Stomach (tissue), 9 donors: ENCODE results near the gene MB. TPM values are rescaled to one million over a fixed set of nuclear protein-coding genes. Genes with fewer than 3 reads are reported as not detected.
A peak's percentile ranks its signal among the peaks of the same experiment; 100 is the strongest.

Source experiments
- DNase-seq, 2 donors: peaks; one replicate each; pipeline versions ENCODE4 v3.0.0 to v3.0.0-alpha.2; 2013 to 2019
- H3K27ac ChIP-seq, 5 donors: fragments of 200-600 bp in 4 of 5; sonication (generic) in 4 of 5; one replicate each; pipeline ENCODE4 v1.5.1; 2013 to 2019; ENCODE audit warnings: mild to moderate bottlenecking in 1 of 5, moderate library complexity in 1 of 5
- H3K27me3 ChIP-seq, 3 donors: fragments of 200-600 bp; sonication (generic); one replicate each; pipeline ENCODE4 v1.5.1; 2017 to 2019; ENCODE audit warnings: mixed run types in 1 of 3
- H3K36me3 ChIP-seq, 4 donors: fragments of 200-600 bp; sonication (generic); 1 replicate in 3 of 4; 2 replicates in 1 of 4; pipeline ENCODE4 v1.5.1; 2016 to 2019
- H3K4me1 ChIP-seq, 4 donors: fragments of 200-600 bp; sonication (generic); one replicate each; pipeline ENCODE4 v1.5.1; 2016 to 2019
- H3K4me3 ChIP-seq, 4 donors: fragments of 200-600 bp; sonication (generic) in 3 of 4; one replicate each; pipeline ENCODE4 v1.5.1; 2016 to 2019; ENCODE audit warnings: mild to moderate bottlenecking in 1 of 4
- H3K9me3 ChIP-seq, 4 donors: fragments of 200-600 bp; sonication (generic); one replicate each; pipeline ENCODE4 v1.5.1; 2016 to 2019
- EP300 ChIP-seq: sonication (generic); formaldehyde crosslinking; IDR thresholded peaks from one replicate; pipeline ENCODE4 v1.6.1; 2017; ENCODE audit warnings: antibody characterized with exemption
- POLR2A ChIP-seq, 4 donors: fragments of 450-650 bp; IDR thresholded peaks; one replicate each; pipeline ENCODE4 v1.6.1; 2016; ENCODE audit warnings: antibody characterized with exemption in 4 of 4, control low read depth in 2 of 4, mild to moderate bottlenecking in 1 of 4, moderate library complexity in 1 of 4
- POLR2AphosphoS5 ChIP-seq, 3 donors: sonication (generic); formaldehyde crosslinking; IDR thresholded peaks; one replicate each; pipeline ENCODE4 v1.6.1; 2016; ENCODE audit warnings: antibody characterized with exemption in 3 of 3
- WGBS, 5 donors: extraction: QIAGEN DNeasy Blood & Tissue Kit in 3 of 5; methylation state at CpG; one replicate each; pipeline versions ENCODE4 v1.1.5 to v1.1.7; 2013 to 2018; 5-methylcytosine and 5-hydroxymethylcytosine counted together
- intact Hi-C: fragments of 100-400 bp; cut with DNase I; formaldehyde crosslinking; loops from one replicate; pipeline ENCODE4 v1.15.1; 2023; ENCODE audit warnings: low total_unique reads
- polyA plus RNA-seq, 3 donors: library from polyadenylated mRNA; stranded (reverse); fragments of 200-250 nt; gene quantifications; one replicate each; pipeline ENCODE4 v1.2.3, GENCODE V29; 2013
- total RNA-seq, 5 donors: library from RNA; depleted of rRNA; stranded (reverse); fragments of >200 nt; gene quantifications; one replicate each; pipeline versions ENCODE4 v1.1.0 to v1.2.3, GENCODE V29; 2014 to 2016
- TF ChIP-seq, protein P1 (sequence below), 7 experiments: fragments of 450-650 bp in 4 of 7; fragments of 200-600 bp in 3 of 7; sonication (generic) in 3 of 7; IDR thresholded peaks; one replicate each; pipeline ENCODE4 v1.5.1; 2016 to 2019; ENCODE audit warnings: antibody characterized with exemption in 7 of 7, control low read depth in 2 of 7, mild to moderate bottlenecking in 1 of 7
- donor health status: healthy with polysubstance abuse.
- donor health status: Bipolar disorder and iron deficiency.
- donor health status: healthy.

The MB gene
- total and polyA plus RNA-seq, 8 donors = 0.87 to 29.5 (median 2.2) TPM; not detected in 3

DNA sequence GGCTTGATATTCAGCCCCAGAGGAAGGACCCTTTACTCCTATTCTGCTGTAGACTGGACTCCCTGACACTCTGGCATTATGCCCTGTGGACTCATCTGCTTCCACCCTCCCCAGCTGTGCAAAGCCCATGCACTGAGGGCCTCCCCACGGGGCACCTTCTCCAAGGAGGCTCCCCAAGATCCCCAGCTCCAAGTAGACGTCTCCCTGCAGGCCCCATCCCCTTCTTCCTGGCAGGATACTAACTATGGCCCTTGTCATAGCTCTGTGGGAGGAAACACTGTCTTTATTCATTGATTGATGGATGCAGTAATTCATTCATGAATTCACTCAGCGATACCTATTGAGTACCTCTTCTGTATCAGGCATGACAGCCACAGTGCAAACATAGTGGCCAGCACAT is 15.8 kb upstream of the MB start:
- WGBS, 5 donors = 56 to 82% (median 68%) methylated on average over 3 of the region's 3 CpGs
- no peaks in the 10 kb centered on the region for H3K36me3 ChIP-seq
- H3K27ac ChIP-seq = no peak overlapping the region
- no peaks in the 10 kb centered on the region for H3K27me3 ChIP-seq
- intact Hi-C loops = loop anchor here (5.0 kb wide), 1 partner anchor 284 kb away; no protein-coding TSS in a partner anchor
- H3K4me3 ChIP-seq = no peak overlapping the region
- no peaks in the 10 kb centered on the region for H3K9me3 ChIP-seq
- H3K4me1 ChIP-seq = peaks cover 0 to 18% (median 11%) of the 10 kb centered on the region in 4 donors
- no peak for DNase-seq
- no peak for TF ChIP-seq POLR2AphosphoS5 (IDR thresholded peaks at IDR 0.05)
- TF ChIP-seq, protein P1, sequence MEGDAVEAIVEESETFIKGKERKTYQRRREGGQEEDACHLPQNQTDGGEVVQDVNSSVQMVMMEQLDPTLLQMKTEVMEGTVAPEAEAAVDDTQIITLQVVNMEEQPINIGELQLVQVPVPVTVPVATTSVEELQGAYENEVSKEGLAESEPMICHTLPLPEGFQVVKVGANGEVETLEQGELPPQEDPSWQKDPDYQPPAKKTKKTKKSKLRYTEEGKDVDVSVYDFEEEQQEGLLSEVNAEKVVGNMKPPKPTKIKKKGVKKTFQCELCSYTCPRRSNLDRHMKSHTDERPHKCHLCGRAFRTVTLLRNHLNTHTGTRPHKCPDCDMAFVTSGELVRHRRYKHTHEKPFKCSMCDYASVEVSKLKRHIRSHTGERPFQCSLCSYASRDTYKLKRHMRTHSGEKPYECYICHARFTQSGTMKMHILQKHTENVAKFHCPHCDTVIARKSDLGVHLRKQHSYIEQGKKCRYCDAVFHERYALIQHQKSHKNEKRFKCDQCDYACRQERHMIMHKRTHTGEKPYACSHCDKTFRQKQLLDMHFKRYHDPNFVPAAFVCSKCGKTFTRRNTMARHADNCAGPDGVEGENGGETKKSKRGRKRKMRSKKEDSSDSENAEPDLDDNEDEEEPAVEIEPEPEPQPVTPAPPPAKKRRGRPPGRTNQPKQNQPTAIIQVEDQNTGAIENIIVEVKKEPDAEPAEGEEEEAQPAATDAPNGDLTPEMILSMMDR (IDR thresholded peaks at IDR 0.05) = no peak
- no peak for TF ChIP-seq EP300
- TF ChIP-seq POLR2A (IDR thresholded peaks at IDR 0.05) = no peak

GRCh38 chr22:35631597-35631996 is 14.5 kb upstream of the MB start:
- DNase-seq = peak; percentile 59 to 69
- H3K4me3 ChIP-seq = no peak overlapping the region
- no peaks in the 10 kb centered on the region for H3K27me3 ChIP-seq
- H3K9me3 ChIP-seq = no peaks in the 10 kb centered on the region
- H3K36me3 ChIP-seq = no peaks in the 10 kb centered on the region
- intact Hi-C loops = loop anchor here (5.0 kb wide), 1 partner anchor 286 kb away; no protein-coding TSS in a partner anchor
- peaks cover 10 to 24% (median 12%) of the 10 kb centered on the region in 4 donors for H3K4me1 ChIP-seq
- H3K27ac ChIP-seq = no peak overlapping the region
- 48 to 77% (median 67%) methylated on average over 5 of the region's 5 CpGs for WGBS, 5 donors
- no peak for TF ChIP-seq POLR2A (IDR thresholded peaks at IDR 0.05)
- TF ChIP-seq, protein P1 (IDR thresholded peaks at IDR 0.05) = peak in 3 of 7 experiments; percentile 21 to 46 (median 28)

DNA sequence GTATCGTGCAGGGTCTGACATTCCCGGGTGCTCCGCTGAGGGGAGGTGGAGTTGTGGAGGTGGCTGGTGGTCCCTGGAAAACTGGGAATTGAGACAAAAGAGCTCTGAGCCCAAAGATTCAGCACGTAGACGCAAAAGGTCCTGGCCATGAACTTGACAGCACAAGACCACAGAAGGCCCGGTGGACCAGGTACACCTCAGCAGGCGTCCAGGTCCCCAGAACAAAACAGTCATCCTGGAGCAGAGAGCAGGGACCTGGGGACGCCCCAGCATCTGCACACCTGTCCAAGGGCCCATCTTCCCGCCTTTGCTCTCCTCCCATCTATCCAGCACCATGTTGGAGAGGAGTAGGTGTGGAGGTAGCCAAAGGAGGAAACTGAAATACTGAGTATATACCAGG is 13.8 kb upstream of the MB start:
- Histone ChIP-seq H3K4me1 (peaks cover 10 to 24% (median 13%) of the 10 kb centered on the region in 4 donors), H3K9me3 (no peaks in the 10 kb centered on the region), H3K4me3 (no peak overlapping the region), H3K27me3 (no peaks in the 10 kb centered on the region), H3K36me3 (no peaks in the 10 kb centered on the region), H3K27ac (peak overlapping the region in 3 of 5 donors; percentile 88 to 95 (median 94))
- DNase-seq = no peak
- TF ChIP-seq POLR2A (IDR thresholded peaks at IDR 0.05) = no peak
- TF ChIP-seq EP300 = no peak
- no peak for TF ChIP-seq POLR2AphosphoS5 (IDR thresholded peaks at IDR 0.05)
- TF ChIP-seq, protein P1 (IDR thresholded peaks at IDR 0.05) = no peak
- WGBS, 5 donors = 88 to 98% (median 95%) methylated on average over 9 of the region's 9 CpGs
- intact Hi-C loops = loop anchor here (5.0 kb wide), 1 partner anchor 286 kb away; no protein-coding TSS in a partner anchor

DNA sequence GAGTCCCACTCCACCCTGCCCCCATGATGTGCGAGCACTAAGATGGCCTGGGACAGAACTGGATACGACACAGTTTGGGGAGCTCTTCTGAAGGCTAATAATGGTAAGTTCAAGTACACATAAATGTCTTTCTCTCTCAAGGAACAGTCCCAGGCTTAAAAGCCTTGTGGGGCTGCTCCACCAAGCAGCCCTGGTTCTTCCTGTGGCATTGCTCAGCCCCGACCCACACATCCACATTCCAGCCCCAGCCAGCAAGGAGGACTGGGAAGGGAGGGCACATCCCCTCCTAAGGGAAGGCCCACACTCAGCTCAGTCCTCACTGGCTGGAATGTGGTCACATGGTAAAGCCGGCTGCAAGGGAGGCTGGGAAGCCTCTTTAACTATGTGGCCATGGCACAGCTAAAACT is 13.3 kb upstream of the MB start:
- Histone ChIP-seq H3K36me3 (no peaks in the 10 kb centered on the region), H3K4me1 (peaks cover 10 to 24% (median 13%) of the 10 kb centered on the region in 4 donors), H3K27ac (peak overlapping the region in 3 of 5 donors; percentile 88 to 95 (median 94)), H3K9me3 (no peaks in the 10 kb centered on the region), H3K4me3 (no peak overlapping the region), H3K27me3 (no peaks in the 10 kb centered on the region)
- intact Hi-C loops = loop anchor here (5.0 kb wide), 1 partner anchor 287 kb away; no protein-coding TSS in a partner anchor
- peak in 1 of 2 donors; percentile 34 for DNase-seq
- TF ChIP-seq POLR2AphosphoS5 (IDR thresholded peaks at IDR 0.05) (no peak), EP300 (no peak), POLR2A (IDR thresholded peaks at IDR 0.05) (no peak)
- TF ChIP-seq, protein P1 (IDR thresholded peaks at IDR 0.05) = no peak
- 74 to 86% (median 77%) methylated on average over 4 of the region's 4 CpGs for WGBS, 5 donors
